Measurements from ENCODE around the gene ASTL. TPM values are rescaled to one million over a fixed set of nuclear protein-coding genes. Genes with fewer than 3 reads are reported as not detected.

Gene ASTL
- total RNA-seq, 1 donor from 2014 or later = not detected

DNA sequence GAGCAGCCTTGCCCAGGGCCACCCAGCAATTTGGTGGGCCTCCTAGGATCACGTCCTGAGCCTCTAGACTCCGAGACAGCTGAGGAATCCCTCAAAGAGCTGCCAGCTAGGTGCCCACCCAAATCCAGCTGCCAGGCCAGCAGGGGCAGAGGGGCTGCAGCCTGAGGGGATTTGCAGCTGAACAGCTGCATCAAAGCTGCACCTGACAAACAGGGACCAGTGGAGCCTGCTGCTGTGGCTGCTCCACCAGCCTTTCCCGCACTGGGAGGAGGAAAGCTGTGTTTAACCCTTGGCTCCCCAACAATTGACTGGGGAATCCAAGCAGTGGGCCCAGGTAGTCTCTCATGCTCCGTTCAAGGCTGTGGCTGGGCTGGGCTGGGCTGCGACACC is 30.2 kb downstream of the ASTL start:
- Mint-ChIP-seq H3K27ac (ENCODE audit: unreplicated experiment) (no peak overlapping the region), H3K4me1 (ENCODE audit: low read depth, unreplicated experiment) (peaks cover 5% of the 10 kb centered on the region), H3K27me3 (ENCODE audit: low read depth, unreplicated experiment) (peaks cover 29% of the 10 kb centered on the region), H3K4me3 (ENCODE audit: unreplicated experiment) (no peak overlapping the region), H3K36me3 (ENCODE audit: low read depth, unreplicated experiment) (peaks cover 2% of the 10 kb centered on the region), H3K9me3 (ENCODE audit: unreplicated experiment) (peaks cover 10% of the 10 kb centered on the region)
- TF ChIP-seq, protein P1, sequence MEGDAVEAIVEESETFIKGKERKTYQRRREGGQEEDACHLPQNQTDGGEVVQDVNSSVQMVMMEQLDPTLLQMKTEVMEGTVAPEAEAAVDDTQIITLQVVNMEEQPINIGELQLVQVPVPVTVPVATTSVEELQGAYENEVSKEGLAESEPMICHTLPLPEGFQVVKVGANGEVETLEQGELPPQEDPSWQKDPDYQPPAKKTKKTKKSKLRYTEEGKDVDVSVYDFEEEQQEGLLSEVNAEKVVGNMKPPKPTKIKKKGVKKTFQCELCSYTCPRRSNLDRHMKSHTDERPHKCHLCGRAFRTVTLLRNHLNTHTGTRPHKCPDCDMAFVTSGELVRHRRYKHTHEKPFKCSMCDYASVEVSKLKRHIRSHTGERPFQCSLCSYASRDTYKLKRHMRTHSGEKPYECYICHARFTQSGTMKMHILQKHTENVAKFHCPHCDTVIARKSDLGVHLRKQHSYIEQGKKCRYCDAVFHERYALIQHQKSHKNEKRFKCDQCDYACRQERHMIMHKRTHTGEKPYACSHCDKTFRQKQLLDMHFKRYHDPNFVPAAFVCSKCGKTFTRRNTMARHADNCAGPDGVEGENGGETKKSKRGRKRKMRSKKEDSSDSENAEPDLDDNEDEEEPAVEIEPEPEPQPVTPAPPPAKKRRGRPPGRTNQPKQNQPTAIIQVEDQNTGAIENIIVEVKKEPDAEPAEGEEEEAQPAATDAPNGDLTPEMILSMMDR (IDR thresholded peaks at IDR 0.05; ENCODE audit: insufficient read depth, low read depth, low read length) = no peak
- TF ChIP-seq EZH2 (IDR thresholded peaks at IDR 0.05; ENCODE audit: insufficient read depth, low read length) = no peak
- Histone ChIP-seq H3K9ac (ENCODE audit: low read length) (no peak overlapping the region), H3K27me3 (ENCODE audit: insufficient read depth, low read length) (peaks cover 2% of the 10 kb centered on the region), H3K36me3 (ENCODE audit: insufficient read depth, low read length) (no peaks in the 10 kb centered on the region), H3K27ac (ENCODE audit: low read depth, low read length) (no peak overlapping the region), H2AFZ (ENCODE audit: low read depth, low read length) (no peak overlapping the region), H4K20me1 (ENCODE audit: insufficient read depth, low read length) (no peaks in the 10 kb centered on the region), H3K4me3 (ENCODE audit: insufficient read depth, low read depth, low read length) (no peak overlapping the region), H3K79me2 (ENCODE audit: insufficient read depth, low read length) (no peaks in the 10 kb centered on the region), H3K4me2 (ENCODE audit: low read length) (no peak overlapping the region), H3K9me3 (ENCODE audit: insufficient read depth, low read depth, low read length) (peaks cover 13% of the 10 kb centered on the region), H3K4me1 (ENCODE audit: insufficient read depth, low read length) (no peaks in the 10 kb centered on the region)
- no peak for DNase-seq (ENCODE audit: low read depth)
- no peak for FAIRE-seq

DNA sequence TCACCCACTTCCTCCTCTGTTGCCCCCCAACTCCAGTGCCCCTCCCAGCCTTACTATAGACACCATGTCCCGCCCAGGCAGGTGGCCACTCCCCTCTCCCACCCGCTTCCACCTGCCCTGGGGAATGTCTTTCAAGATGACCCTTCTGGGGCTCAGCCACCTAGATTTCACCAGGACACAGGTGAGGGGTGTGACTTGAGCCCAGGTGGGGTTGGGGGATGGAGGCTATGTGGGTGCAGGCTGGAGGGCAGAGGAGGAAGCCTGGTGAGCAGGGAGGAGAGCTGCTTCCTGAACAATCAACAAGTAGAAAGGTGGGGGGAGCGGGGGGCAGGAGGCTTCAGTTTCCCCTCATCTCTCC is 30.6 kb downstream of the ASTL start:
- H3K79me2 ChIP-seq (ENCODE audit: insufficient read depth, low read length) = no peaks in the 10 kb centered on the region
- no peak overlapping the region for H3K4me2 ChIP-seq (ENCODE audit: low read length)
- no peak overlapping the region for H2AFZ ChIP-seq (ENCODE audit: low read depth, low read length)
- H4K20me1 ChIP-seq (ENCODE audit: insufficient read depth, low read length) = no peaks in the 10 kb centered on the region
- no peak overlapping the region for H3K4me3 ChIP-seq (ENCODE audit: insufficient read depth, low read depth, low read length)
- peaks cover 2% of the 10 kb centered on the region for H3K36me3 Mint-ChIP-seq (ENCODE audit: low read depth, unreplicated experiment)
- H3K27me3 Mint-ChIP-seq (ENCODE audit: low read depth, unreplicated experiment) = peaks cover 25% of the 10 kb centered on the region
- FAIRE-seq (no peak), DNase-seq (ENCODE audit: low read depth) (no peak)
- H3K27ac Mint-ChIP-seq (ENCODE audit: unreplicated experiment) = no peak overlapping the region
- H3K9me3 ChIP-seq (ENCODE audit: insufficient read depth, low read depth, low read length) = peaks cover 13% of the 10 kb centered on the region
- peaks cover 5% of the 10 kb centered on the region for H3K4me1 Mint-ChIP-seq (ENCODE audit: low read depth, unreplicated experiment)
- H3K4me1 ChIP-seq (ENCODE audit: insufficient read depth, low read length) = no peaks in the 10 kb centered on the region
- no peak overlapping the region for H3K27ac ChIP-seq (ENCODE audit: low read depth, low read length)
- H3K27me3 ChIP-seq (ENCODE audit: insufficient read depth, low read length) = peaks cover 2% of the 10 kb centered on the region
- TF ChIP-seq, protein P1 (IDR thresholded peaks at IDR 0.05; ENCODE audit: insufficient read depth, low read depth, low read length) = no peak
- no peak for TF ChIP-seq EZH2 (IDR thresholded peaks at IDR 0.05; ENCODE audit: insufficient read depth, low read length)
- no peak overlapping the region for H3K4me3 Mint-ChIP-seq (ENCODE audit: unreplicated experiment)
- peaks cover 10% of the 10 kb centered on the region for H3K9me3 Mint-ChIP-seq (ENCODE audit: unreplicated experiment)
- no peaks in the 10 kb centered on the region for H3K36me3 ChIP-seq (ENCODE audit: insufficient read depth, low read length)
- no peak overlapping the region for H3K9ac ChIP-seq (ENCODE audit: low read length)

DNA sequence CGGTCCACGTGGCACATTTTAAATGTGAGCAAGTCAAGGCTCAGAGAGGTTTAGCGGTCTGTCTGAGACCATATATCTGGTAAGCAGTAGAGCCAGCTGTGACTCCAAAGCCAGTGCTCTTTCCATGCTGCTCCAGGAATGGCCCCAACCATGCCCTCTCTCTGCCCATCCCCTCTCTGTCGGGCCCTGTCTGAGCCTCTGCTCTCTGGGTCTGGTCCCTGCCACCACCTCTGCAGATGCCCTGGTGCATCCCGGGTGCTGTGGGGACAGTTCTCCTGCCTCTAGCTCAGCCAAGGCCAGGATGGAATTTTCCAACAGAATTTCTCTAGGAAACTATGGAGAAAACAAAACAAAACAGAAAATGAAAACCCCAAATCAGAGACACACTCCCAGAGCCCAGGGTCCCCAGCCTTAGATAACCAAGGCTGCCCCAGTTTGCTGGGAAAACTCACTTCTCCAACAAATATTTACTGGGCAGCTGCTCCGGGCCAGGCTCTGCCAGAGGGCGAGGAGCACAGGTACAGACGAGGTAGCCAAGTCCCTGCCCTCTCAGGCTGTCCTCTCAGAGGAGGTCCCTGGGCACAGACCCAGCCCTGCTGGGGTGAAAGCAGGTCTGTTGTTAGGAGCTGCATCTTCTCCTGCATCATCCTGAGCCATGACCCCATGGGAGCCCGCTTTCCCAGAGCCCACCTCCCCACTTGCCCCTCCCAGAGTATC is 31.2 kb downstream of the ASTL start:
- Mint-ChIP-seq H3K36me3 (ENCODE audit: low read depth, unreplicated experiment) (peaks cover 2% of the 10 kb centered on the region), H3K9me3 (ENCODE audit: unreplicated experiment) (peaks cover 10% of the 10 kb centered on the region), H3K27ac (ENCODE audit: unreplicated experiment) (no peak overlapping the region), H3K27me3 (ENCODE audit: low read depth, unreplicated experiment) (peaks cover 23% of the 10 kb centered on the region), H3K4me3 (ENCODE audit: unreplicated experiment) (no peak overlapping the region), H3K4me1 (ENCODE audit: low read depth, unreplicated experiment) (peaks cover 5% of the 10 kb centered on the region)
- DNase-seq (ENCODE audit: low read depth) (no peak), FAIRE-seq (no peak)
- Histone ChIP-seq H3K27me3 (ENCODE audit: insufficient read depth, low read length) (peaks cover 2% of the 10 kb centered on the region), H3K4me3 (ENCODE audit: insufficient read depth, low read depth, low read length) (no peak overlapping the region), H3K79me2 (ENCODE audit: insufficient read depth, low read length) (no peaks in the 10 kb centered on the region), H3K9ac (ENCODE audit: low read length) (no peak overlapping the region), H2AFZ (ENCODE audit: low read depth, low read length) (no peak overlapping the region), H3K4me2 (ENCODE audit: low read length) (no peak overlapping the region), H3K27ac (ENCODE audit: low read depth, low read length) (no peak overlapping the region), H3K9me3 (ENCODE audit: insufficient read depth, low read depth, low read length) (peaks cover 13% of the 10 kb centered on the region), H3K36me3 (ENCODE audit: insufficient read depth, low read length) (no peaks in the 10 kb centered on the region), H4K20me1 (ENCODE audit: insufficient read depth, low read length) (no peaks in the 10 kb centered on the region), H3K4me1 (ENCODE audit: insufficient read depth, low read length) (no peaks in the 10 kb centered on the region)
- TF ChIP-seq, protein P1 (IDR thresholded peaks at IDR 0.05; ENCODE audit: insufficient read depth, low read depth, low read length) = no peak
- TF ChIP-seq EZH2 (IDR thresholded peaks at IDR 0.05; ENCODE audit: insufficient read depth, low read length) = no peak

Measured in astrocyte (in vitro differentiated cells and primary cell).